CD4-positive, alpha-beta T cell treated with Interleukin-2 at 100 ng/mL for 4 hours (primary cell): ENCODE results near the gene GREM1.

ENCODE experiments used
- DNase-seq: peaks from one replicate; pipeline ENCODE4 v3.0.0-alpha.2; 2020; ENCODE audit warnings: low spot score

The GREM1 gene

GRCh38 chr15:32694222-32694983 lies 23.4 kb upstream of the GREM1 start:
- no peak for DNase-seq

- DNase-seq = no peak
Measured at GRCh38 chr15:32698773-32699390, 18.9 kb upstream of the GREM1 start.

- no peak for DNase-seq
Measured at GRCh38 chr15:32700501-32701150, 17.2 kb upstream of the GREM1 start.

- no peak for DNase-seq
Measured at GRCh38 chr15:32701863-32702262, 15.9 kb upstream of the GREM1 start.

GRCh38 chr15:32704395-32704981 lies 13.3 kb upstream of the GREM1 start:
- no peak for DNase-seq

GRCh38 chr15:32705446-32705845 lies 12.4 kb upstream of the GREM1 start:
- DNase-seq = no peak

GRCh38 chr15:32706704-32707103 lies 11.1 kb upstream of the GREM1 start:
- no peak for DNase-seq

GRCh38 chr15:32707436-32707835 lies 10.4 kb upstream of the GREM1 start:
- no peak for DNase-seq

- DNase-seq = no peak
Measured at GRCh38 chr15:32709295-32710033, 8.3 kb upstream of the GREM1 start.

- no peak for DNase-seq
Measured at GRCh38 chr15:32715276-32715675, 2.5 kb upstream of the GREM1 start.

- no peak for DNase-seq
Measured at GRCh38 chr15:32716216-32716914, 1.4 kb upstream of the GREM1 start.

- no peak for DNase-seq
Measured at GRCh38 chr15:32716915-32717425, 834 bp upstream of the GREM1 start.

GRCh38 chr15:32718227-32718820 lies 520 bp downstream of the GREM1 start:
- DNase-seq = no peak

GRCh38 chr15:32718821-32719716 lies 1.3 kb downstream of the GREM1 start:
- DNase-seq = no peak

GRCh38 chr15:32721596-32721995 lies 3.8 kb downstream of the GREM1 start:
- DNase-seq = no peak

- DNase-seq = no peak
Measured at GRCh38 chr15:32722136-32722535, 4.3 kb downstream of the GREM1 start.

GRCh38 chr15:32723171-32723948 lies 5.6 kb downstream of the GREM1 start:
- no peak for DNase-seq

GRCh38 chr15:32729700-32730395 lies 12.0 kb downstream of the GREM1 start:
- DNase-seq = no peak
